Large intestine (tissue), 3 donors: ENCODE data around the gene BGN. TPM values are rescaled to one million over a fixed set of nuclear protein-coding genes. Genes with fewer than 3 reads are reported as not detected.

Experiments
- DNase-seq, 2 donors: peaks; one replicate each; pipeline versions ENCODE4 v3.0.0 to v3.0.0-alpha.2; 2013
- H3K27ac ChIP-seq: one replicate; pipeline ENCODE4 v1.5.1; 2013; ENCODE audit warnings: low read length
- H3K27me3 ChIP-seq: 2 replicates; pipeline ENCODE4 v1.6.1; 2013; ENCODE audit warnings: low read length; ENCODE audit not compliant: control insufficient read depth, insufficient read depth
- H3K36me3 ChIP-seq: 2 replicates; pipeline ENCODE4 v1.6.1; 2013; ENCODE audit warnings: low read length; ENCODE audit not compliant: control insufficient read depth, insufficient read depth
- H3K4me1 ChIP-seq: one replicate; pipeline ENCODE4 v1.6.1; 2013; ENCODE audit warnings: low read length; ENCODE audit not compliant: control insufficient read depth, insufficient read depth
- H3K4me3 ChIP-seq: one replicate; pipeline ENCODE4 v1.5.1; 2013; ENCODE audit warnings: low read length
- H3K9me3 ChIP-seq: one replicate; pipeline ENCODE4 v1.6.1; 2013; ENCODE audit warnings: mild to moderate bottlenecking, low read depth, low read length, moderate library complexity; ENCODE audit not compliant: control insufficient read depth
- WGBS: methylation state at CpG from one replicate; pipeline ENCODE4 v1.1.5; 2013; ENCODE audit warnings: low lambda C conversion rate; ENCODE audit not compliant: insufficient coverage; 5-methylcytosine and 5-hydroxymethylcytosine counted together
- polyA plus RNA-seq: library from polyadenylated mRNA; unstranded; fragments of 120-200 nt; gene quantifications from one replicate; pipeline ENCODE4 v1.2.1, GENCODE V29; 2013

BGN gene
- polyA plus RNA-seq, 1 donor, result 17.2 TPM

DNA sequence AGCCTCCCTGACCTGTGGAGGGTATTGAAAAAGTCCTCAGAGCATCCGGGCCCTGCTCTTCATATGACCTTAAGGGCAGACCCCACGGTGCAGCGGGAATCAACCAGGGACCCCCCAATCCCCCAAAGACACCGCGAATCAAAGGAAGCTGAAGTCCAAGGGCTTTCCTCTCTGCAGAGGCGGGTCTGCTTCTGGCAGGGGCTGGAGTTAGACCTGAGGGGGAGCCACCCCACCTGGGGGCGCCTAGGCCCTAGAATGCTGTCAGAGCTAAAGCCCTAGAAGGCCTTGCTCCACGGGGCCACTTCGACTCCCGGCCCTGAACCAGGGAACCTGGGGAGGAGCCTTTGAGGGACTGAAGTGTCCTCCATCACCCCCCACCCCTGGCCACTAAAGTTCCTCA, 21.7 kb upstream of the BGN start:
- H3K9me3 ChIP-seq, result no peaks in the 10 kb centered on the region
- DNase-seq, result no peak
- WGBS, result no CpG with 5 or more reads among the region's 10 CpGs

DNA sequence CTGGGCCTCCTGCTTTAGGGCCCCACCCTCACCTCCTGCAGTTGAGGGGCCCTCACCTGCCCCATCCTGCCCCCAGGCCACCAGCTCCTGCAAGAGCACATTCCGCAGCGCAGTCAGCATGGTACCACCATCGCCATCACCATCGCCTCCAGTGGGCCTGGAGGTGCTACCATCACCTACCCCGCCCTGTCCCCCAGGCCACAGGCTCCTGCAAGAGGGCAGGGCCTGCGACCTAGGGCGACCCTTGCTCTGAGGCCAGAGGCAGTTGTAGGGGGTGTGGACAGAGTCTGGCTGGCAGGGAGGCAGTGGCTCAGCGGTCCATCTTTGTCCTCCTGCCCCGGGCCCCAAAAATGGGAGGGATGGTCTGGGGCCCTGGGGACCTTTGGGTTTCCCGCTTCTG, 20.5 kb upstream of the BGN start:
- Histone ChIP-seq H3K27ac (no peak overlapping the region), H3K4me3 (no peak overlapping the region), H3K4me1 (peaks cover 21% of the 10 kb centered on the region), H3K9me3 (no peaks in the 10 kb centered on the region), H3K27me3 (no peaks in the 10 kb centered on the region), H3K36me3 (no peaks in the 10 kb centered on the region)
- no CpG with 5 or more reads among the region's 10 CpGs for WGBS
- DNase-seq, result peak in 1 of 2 donors; percentile 46

More for the DNA sequence above, 21.7 kb upstream of the BGN start:
- Histone ChIP-seq H3K36me3 (no peaks in the 10 kb centered on the region), H3K4me3 (no peak overlapping the region), H3K27ac (no peak overlapping the region), H3K27me3 (no peaks in the 10 kb centered on the region), H3K4me1 (peaks cover 21% of the 10 kb centered on the region)

DNA sequence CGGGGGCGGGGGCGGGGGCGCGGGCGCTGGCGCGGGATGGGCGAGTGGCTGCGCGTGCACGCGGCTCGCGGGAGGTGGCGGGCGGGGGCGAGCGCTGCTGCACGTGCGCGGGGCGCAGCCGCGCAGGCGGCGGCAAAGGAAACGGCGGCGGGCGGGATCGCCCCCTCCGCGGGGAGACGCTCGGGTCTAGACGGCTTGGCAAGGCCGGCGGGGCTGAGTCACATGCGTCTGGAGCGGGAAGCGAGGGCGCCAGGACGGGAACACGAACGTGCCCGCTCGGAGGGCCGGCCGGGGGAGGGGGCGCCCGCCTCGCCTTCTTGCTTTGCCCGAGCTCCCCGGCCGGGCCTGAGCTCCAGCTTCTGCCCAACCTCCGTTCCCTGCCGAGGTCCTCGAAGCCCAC, 20.1 kb upstream of the BGN start:
- peak in 1 of 2 donors; percentile 59 for DNase-seq
- Histone ChIP-seq H3K27me3 (no peaks in the 10 kb centered on the region), H3K4me1 (peaks cover 18% of the 10 kb centered on the region), H3K27ac (no peak overlapping the region), H3K9me3 (no peaks in the 10 kb centered on the region), H3K4me3 (peak overlapping the region; percentile 10), H3K36me3 (no peaks in the 10 kb centered on the region)
- no CpG with 5 or more reads among the region's 59 CpGs for WGBS

DNA sequence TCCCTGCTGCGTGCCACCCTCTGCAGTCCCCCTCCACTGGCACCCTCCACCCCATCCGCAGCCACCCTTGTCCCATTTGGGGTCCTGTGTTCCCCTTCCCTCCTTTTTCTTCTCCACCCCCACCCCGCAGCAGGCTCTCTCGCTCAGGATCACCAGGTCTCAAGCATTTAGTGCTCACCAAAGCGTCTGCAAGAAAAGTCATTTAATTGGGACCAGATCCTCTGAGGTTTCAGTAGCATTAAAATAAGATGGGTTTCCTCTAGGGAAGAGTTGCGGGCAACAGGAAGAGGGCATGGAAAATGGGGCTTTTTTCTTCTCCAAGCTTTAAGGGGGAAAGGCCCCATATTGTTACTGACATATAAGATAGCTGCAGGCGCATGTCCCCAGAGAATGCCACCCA, 19.5 kb upstream of the BGN start:
- no peak for DNase-seq
- Histone ChIP-seq H3K27ac (no peak overlapping the region), H3K36me3 (no peaks in the 10 kb centered on the region), H3K9me3 (no peaks in the 10 kb centered on the region), H3K27me3 (no peaks in the 10 kb centered on the region), H3K4me3 (no peak overlapping the region), H3K4me1 (peaks cover 18% of the 10 kb centered on the region)
- 100% methylated on average over 1 of the region's 7 CpGs for WGBS

- Histone ChIP-seq H3K27me3 (no peaks in the 10 kb centered on the region), H3K4me3 (no peak overlapping the region), H3K27ac (no peak overlapping the region), H3K9me3 (no peaks in the 10 kb centered on the region), H3K4me1 (peaks cover 18% of the 10 kb centered on the region), H3K36me3 (no peaks in the 10 kb centered on the region)
- DNase-seq, result no peak
- WGBS, result no CpG with 5 or more reads among the region's 11 CpGs
These were observed 19.0 kb upstream of the BGN start for GRCh38 chrX:153475751-153476281.

DNA sequence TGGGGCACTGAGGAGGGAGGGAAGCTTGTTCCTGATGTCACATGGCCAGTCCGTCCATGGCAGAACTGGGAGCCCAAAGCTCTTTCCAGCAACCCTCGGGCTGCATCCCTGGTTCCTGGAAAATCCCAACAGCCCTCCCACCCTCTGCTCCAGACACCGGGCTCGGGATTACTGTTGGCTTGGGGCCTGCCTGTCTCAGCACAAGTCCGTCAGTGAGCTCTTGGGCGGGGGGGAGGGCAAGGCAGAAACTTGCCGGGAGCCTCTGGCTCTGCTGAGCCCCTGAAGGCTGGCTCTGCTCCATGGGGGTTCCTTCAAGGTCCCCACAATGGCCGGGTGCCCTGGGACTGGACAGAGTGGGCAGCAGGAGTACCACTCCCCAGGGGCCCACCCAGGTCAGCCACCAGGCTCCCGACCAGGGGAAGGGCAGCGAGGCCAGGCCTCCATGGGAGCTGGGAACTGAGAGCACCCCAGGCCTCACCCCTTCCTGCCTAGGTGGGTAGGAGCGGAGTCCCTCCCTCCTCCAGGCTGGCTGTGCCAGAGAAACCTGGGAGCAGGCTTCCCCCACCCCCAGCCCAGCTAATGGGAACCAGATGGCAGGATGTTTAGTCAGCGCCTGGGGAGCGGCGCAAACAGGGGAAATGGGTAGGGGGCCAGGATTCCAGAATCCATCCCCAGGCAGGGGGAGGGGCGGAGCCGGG, 18.0 kb upstream of the BGN start:
- Histone ChIP-seq H3K27ac (peak overlapping the region; percentile 12), H3K27me3 (no peaks in the 10 kb centered on the region), H3K9me3 (no peaks in the 10 kb centered on the region), H3K36me3 (no peaks in the 10 kb centered on the region), H3K4me3 (no peak overlapping the region), H3K4me1 (peaks cover 13% of the 10 kb centered on the region)
- whole genome bisulfite sequencing, result no CpG with 5 or more reads among the region's 16 CpGs
- DNase-seq, result no peak

- no peak for DNase-seq
- Histone ChIP-seq H3K4me3 (no peak overlapping the region), H3K27me3 (no peaks in the 10 kb centered on the region), H3K27ac (peak overlapping the region; percentile 12), H3K9me3 (no peaks in the 10 kb centered on the region), H3K36me3 (no peaks in the 10 kb centered on the region), H3K4me1 (peaks cover 9% of the 10 kb centered on the region)
- WGBS, result no CpG with 5 or more reads among the region's 11 CpGs
These were observed 17.4 kb upstream of the BGN start for GRCh38 chrX:153477364-153477857.

DNA sequence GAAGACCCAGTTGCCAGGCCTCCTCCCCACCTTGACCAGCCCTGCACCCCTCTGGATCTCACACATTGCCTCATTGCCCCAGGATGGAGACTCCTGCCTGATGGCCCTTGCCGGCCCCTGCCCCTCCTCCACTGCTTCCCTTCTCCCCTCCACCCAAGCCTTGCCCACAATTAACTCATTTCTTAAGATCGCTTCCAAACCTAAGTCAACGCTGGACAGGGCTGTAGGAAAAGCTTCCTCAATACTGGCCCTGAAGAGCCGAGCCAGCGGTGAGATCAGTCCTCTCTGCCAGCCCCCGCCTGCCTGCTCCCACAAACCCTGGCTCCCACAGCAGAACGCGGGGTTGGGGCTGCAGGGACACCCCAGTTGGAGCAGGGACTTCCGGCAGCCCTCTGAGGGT, 16.9 kb upstream of the BGN start:
- Histone ChIP-seq H3K36me3 (no peaks in the 10 kb centered on the region), H3K27me3 (no peaks in the 10 kb centered on the region), H3K27ac (no peak overlapping the region), H3K4me1 (peaks cover 9% of the 10 kb centered on the region), H3K9me3 (no peaks in the 10 kb centered on the region), H3K4me3 (no peak overlapping the region)
- WGBS, result no CpG with 5 or more reads among the region's 9 CpGs
- DNase-seq, result no peak

GRCh38 chrX:153478746-153479145, 16.0 kb upstream of the BGN start:
- WGBS, result no CpG with 5 or more reads among the region's 16 CpGs
- Histone ChIP-seq H3K36me3 (no peaks in the 10 kb centered on the region), H3K27me3 (no peaks in the 10 kb centered on the region), H3K27ac (no peak overlapping the region), H3K4me3 (no peak overlapping the region), H3K9me3 (no peaks in the 10 kb centered on the region), H3K4me1 (peaks cover 9% of the 10 kb centered on the region)
- no peak for DNase-seq

DNA sequence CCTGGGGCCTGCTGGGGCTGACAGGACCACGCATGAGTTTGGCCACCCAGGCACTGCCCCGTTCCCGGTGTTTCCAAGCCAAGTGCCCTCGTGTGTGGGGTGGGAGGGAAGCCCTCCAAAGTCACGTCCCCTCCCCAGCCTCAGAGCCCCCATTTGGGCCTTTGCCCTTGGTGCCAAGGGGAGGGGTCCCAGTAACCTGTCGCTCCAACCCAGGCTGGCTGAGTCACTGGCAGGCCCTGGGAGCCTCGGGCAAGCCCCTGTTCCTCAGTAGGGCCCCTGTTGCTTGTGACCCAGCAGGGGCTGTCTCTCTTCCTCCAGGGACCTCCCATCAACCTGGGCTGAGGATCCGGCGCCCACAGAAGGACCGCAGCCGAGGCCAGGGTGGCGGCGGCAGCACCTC, 13.7 kb upstream of the BGN start:
- H3K27ac ChIP-seq, result no peak overlapping the region
- no peak for DNase-seq
- H3K9me3 ChIP-seq, result no peaks in the 10 kb centered on the region
- H3K4me3 ChIP-seq, result no peak overlapping the region
- H3K4me1 ChIP-seq, result peaks cover 5% of the 10 kb centered on the region
- H3K27me3 ChIP-seq, result no peaks in the 10 kb centered on the region
- no peaks in the 10 kb centered on the region for H3K36me3 ChIP-seq
- no CpG with 5 or more reads among the region's 13 CpGs for WGBS
